ENCODE data around the gene SLC41A3.

DNA sequence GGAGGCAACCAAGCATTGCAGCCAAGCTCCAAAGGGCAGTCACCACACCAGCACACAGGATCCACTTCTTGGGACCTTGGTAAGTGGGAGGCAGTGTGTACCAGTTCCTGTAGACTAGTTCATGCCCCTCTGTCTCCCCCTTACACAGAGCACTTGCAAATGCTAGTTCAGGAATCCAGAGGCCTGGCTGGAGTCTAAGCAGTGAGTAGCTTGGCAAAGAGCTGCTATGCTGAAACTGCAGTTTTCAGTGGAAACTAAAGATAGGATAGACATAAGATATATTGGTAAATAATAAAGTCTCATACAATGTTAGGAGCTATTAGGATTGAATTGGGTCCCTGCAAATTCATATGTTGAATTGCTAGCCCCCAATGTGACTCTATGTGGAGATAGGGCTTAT is 13.9 kb upstream of the SLC41A3 start:
- TF ChIP-seq, protein P1, sequence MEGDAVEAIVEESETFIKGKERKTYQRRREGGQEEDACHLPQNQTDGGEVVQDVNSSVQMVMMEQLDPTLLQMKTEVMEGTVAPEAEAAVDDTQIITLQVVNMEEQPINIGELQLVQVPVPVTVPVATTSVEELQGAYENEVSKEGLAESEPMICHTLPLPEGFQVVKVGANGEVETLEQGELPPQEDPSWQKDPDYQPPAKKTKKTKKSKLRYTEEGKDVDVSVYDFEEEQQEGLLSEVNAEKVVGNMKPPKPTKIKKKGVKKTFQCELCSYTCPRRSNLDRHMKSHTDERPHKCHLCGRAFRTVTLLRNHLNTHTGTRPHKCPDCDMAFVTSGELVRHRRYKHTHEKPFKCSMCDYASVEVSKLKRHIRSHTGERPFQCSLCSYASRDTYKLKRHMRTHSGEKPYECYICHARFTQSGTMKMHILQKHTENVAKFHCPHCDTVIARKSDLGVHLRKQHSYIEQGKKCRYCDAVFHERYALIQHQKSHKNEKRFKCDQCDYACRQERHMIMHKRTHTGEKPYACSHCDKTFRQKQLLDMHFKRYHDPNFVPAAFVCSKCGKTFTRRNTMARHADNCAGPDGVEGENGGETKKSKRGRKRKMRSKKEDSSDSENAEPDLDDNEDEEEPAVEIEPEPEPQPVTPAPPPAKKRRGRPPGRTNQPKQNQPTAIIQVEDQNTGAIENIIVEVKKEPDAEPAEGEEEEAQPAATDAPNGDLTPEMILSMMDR (IDR thresholded peaks at IDR 0.05) = no peak
- TF ChIP-seq EP300 (IDR thresholded peaks at IDR 0.05) = no peak
- no peak for TF ChIP-seq POLR2A (IDR thresholded peaks at IDR 0.05)
